ENCODE data around the gene ZNF521. TPM values are rescaled to one million over a fixed set of nuclear protein-coding genes. Genes with fewer than 3 reads are reported as not detected.

The ZNF521 gene
- total RNA-seq, 2 donors from 2014 or later, result 21.4 to 26.9 TPM

- Histone ChIP-seq H3K9ac (ENCODE audit: extremely low read depth, low read length, poor library complexity, severe bottlenecking) (no peak overlapping the region), H3K4me3 (ENCODE audit: low read length) (no peak overlapping the region), H3K27me3 (ENCODE audit: control insufficient read depth, insufficient read depth, low read length, poor library complexity, severe bottlenecking) (no peaks in the 10 kb centered on the region), H3K4me1 (ENCODE audit: control insufficient read depth, insufficient read depth, low read length) (no peaks in the 10 kb centered on the region), H3K9me3 (ENCODE audit: control insufficient read depth, low read length) (no peaks in the 10 kb centered on the region), H3K36me3 (ENCODE audit: control insufficient read depth, insufficient read depth, low read length) (no peaks in the 10 kb centered on the region), H3K27ac (ENCODE audit: low read depth, low read length) (no peak overlapping the region)
- no peaks in the 10 kb centered on the region for H3K27me3 Mint-ChIP-seq (ENCODE audit: insufficient read depth)
- H3K27ac Mint-ChIP-seq, result no peak overlapping the region
- TF ChIP-seq CTCF (conservative IDR thresholded peaks at IDR 0.05), result no peak
- WGBS, 2 experiments (ENCODE audit: insufficient coverage in 1 of 2, insufficient read length in 1 of 2), result 94 to 97% methylated on average over 2 of the region's 3 CpGs
- no peaks in the 10 kb centered on the region for H3K36me3 Mint-ChIP-seq (ENCODE audit: low read depth)
- no peak for DNase-seq
- no peaks in the 10 kb centered on the region for H3K9me3 Mint-ChIP-seq
- H3K4me3 Mint-ChIP-seq, result no peak overlapping the region
- H3K4me1 Mint-ChIP-seq, result peaks cover 9% of the 10 kb centered on the region
Observed at GRCh38 chr18:25190472-25190871, 161.5 kb downstream of the ZNF521 start.

- Histone ChIP-seq H3K36me3 (ENCODE audit: control insufficient read depth, insufficient read depth, low read length) (no peaks in the 10 kb centered on the region), H3K4me1 (ENCODE audit: control insufficient read depth, insufficient read depth, low read length) (no peaks in the 10 kb centered on the region), H3K4me3 (ENCODE audit: low read length) (no peak overlapping the region), H3K27me3 (ENCODE audit: control insufficient read depth, insufficient read depth, low read length, poor library complexity, severe bottlenecking) (no peaks in the 10 kb centered on the region), H3K9ac (ENCODE audit: extremely low read depth, low read length, poor library complexity, severe bottlenecking) (no peak overlapping the region), H3K27ac (ENCODE audit: low read depth, low read length) (no peak overlapping the region), H3K9me3 (ENCODE audit: control insufficient read depth, low read length) (no peaks in the 10 kb centered on the region)
- H3K4me3 Mint-ChIP-seq, result no peak overlapping the region
- H3K27ac Mint-ChIP-seq, result no peak overlapping the region
- 95% methylated on average over 6 to 7 of the region's 7 CpGs for WGBS, 2 experiments (ENCODE audit: insufficient coverage in 1 of 2, insufficient read length in 1 of 2)
- TF ChIP-seq CTCF (conservative IDR thresholded peaks at IDR 0.05), result no peak
- no peak for DNase-seq
- no peaks in the 10 kb centered on the region for H3K9me3 Mint-ChIP-seq
- no peaks in the 10 kb centered on the region for H3K36me3 Mint-ChIP-seq (ENCODE audit: low read depth)
- H3K27me3 Mint-ChIP-seq (ENCODE audit: insufficient read depth), result no peaks in the 10 kb centered on the region
- H3K4me1 Mint-ChIP-seq, result peaks cover 9% of the 10 kb centered on the region
Observed at GRCh38 chr18:25189391-25190185, 162.4 kb downstream of the ZNF521 start.

- Histone ChIP-seq H3K36me3 (ENCODE audit: control insufficient read depth, insufficient read depth, low read length) (no peaks in the 10 kb centered on the region), H3K9ac (ENCODE audit: extremely low read depth, low read length, poor library complexity, severe bottlenecking) (no peak overlapping the region), H3K4me3 (ENCODE audit: low read length) (no peak overlapping the region), H3K27me3 (ENCODE audit: control insufficient read depth, insufficient read depth, low read length, poor library complexity, severe bottlenecking) (no peaks in the 10 kb centered on the region), H3K9me3 (ENCODE audit: control insufficient read depth, low read length) (no peaks in the 10 kb centered on the region), H3K27ac (ENCODE audit: low read depth, low read length) (peak overlapping the region; percentile 59), H3K4me1 (ENCODE audit: control insufficient read depth, insufficient read depth, low read length) (no peaks in the 10 kb centered on the region)
- Mint-ChIP-seq H3K4me1 (peaks cover 6% of the 10 kb centered on the region), H3K4me3 (no peak overlapping the region), H3K36me3 (ENCODE audit: low read depth) (no peaks in the 10 kb centered on the region), H3K27me3 (ENCODE audit: insufficient read depth) (no peaks in the 10 kb centered on the region), H3K9me3 (no peaks in the 10 kb centered on the region), H3K27ac (no peak overlapping the region)
- WGBS, 2 experiments (ENCODE audit: insufficient coverage in 1 of 2, insufficient read length in 1 of 2), result 96 to 97% methylated on average over 7 of the region's 7 CpGs
- no peak for DNase-seq
- no peak for TF ChIP-seq CTCF (conservative IDR thresholded peaks at IDR 0.05)
Observed at GRCh38 chr18:25187521-25188192, 164.3 kb downstream of the ZNF521 start.
